GM12892 (cell line): Measurements from ENCODE around the gene FUS.

Experiments used
- DNase-seq: peaks from one replicate; pipeline ENCODE4 v3.0.0; 2011; ENCODE audit not compliant: insufficient read length
- FAIRE-seq: peaks from 2 replicates; lab custom pipeline; 2011; peaks lifted over from hg19 to GRCh38; lab: Jason Lieb, UNC
- POLR2A ChIP-seq: IDR thresholded peaks from 2 replicates; pipeline ENCODE4 v1.6.1; 2011; ENCODE audit warnings: low read depth, low read length, control low read depth
- POLR2AphosphoS5 ChIP-seq: IDR thresholded peaks from 2 replicates; pipeline ENCODE4 v1.6.1; 2011; ENCODE audit warnings: low read depth, low read length, control low read depth
- TAF1 ChIP-seq: IDR thresholded peaks from 2 replicates; pipeline ENCODE4 v1.6.1; 2011; ENCODE audit warnings: low read depth, mild to moderate bottlenecking, control low read depth, low read length, borderline replicate concordance

The FUS gene

GRCh38 chr16:31181102-31181830 is 1.3 kb downstream of the FUS start:
- TF ChIP-seq POLR2A (no peak), POLR2AphosphoS5 (no peak; the same call in none of the 2 replicates), TAF1 (no peak)
- FAIRE-seq, result no peak
- no peak for DNase-seq

GRCh38 chr16:31182391-31182790 is 2.5 kb downstream of the FUS start:
- FAIRE-seq, result no peak
- no peak for DNase-seq
- no peak for TF ChIP-seq TAF1
- TF ChIP-seq POLR2AphosphoS5, result no peak
- no peak for TF ChIP-seq POLR2A

- FAIRE-seq, result no peak
- TF ChIP-seq POLR2A (no peak; the same call in none of the 2 replicates), TAF1 (no peak), POLR2AphosphoS5 (no peak)
- DNase-seq, result no peak
Measured at GRCh38 chr16:31183432-31184428, 3.8 kb downstream of the FUS start.

- no peak for TF ChIP-seq TAF1
- no peak for TF ChIP-seq POLR2AphosphoS5
- no peak for TF ChIP-seq POLR2A
- no peak for DNase-seq
- FAIRE-seq, result no peak
Measured at GRCh38 chr16:31184888-31185287, 4.9 kb downstream of the FUS start.

- FAIRE-seq (no peak), DNase-seq (no peak)
- no peak for TF ChIP-seq POLR2A
- no peak for TF ChIP-seq POLR2AphosphoS5
- TF ChIP-seq TAF1, result no peak
Measured at GRCh38 chr16:31185339-31185738, 5.4 kb downstream of the FUS start.

GRCh38 chr16:31186176-31186575 is 6.2 kb downstream of the FUS start:
- DNase-seq (no peak), FAIRE-seq (no peak)
- no peak for TF ChIP-seq TAF1
- 0 out of 2 replicates have a peak, but pooled peaks have one; percentile 7 for TF ChIP-seq POLR2AphosphoS5

- DNase-seq, result no peak
- no peak for FAIRE-seq
- TF ChIP-seq TAF1 (no peak), POLR2A (peak; percentile 64; the same call in 1 of the 2 replicates), POLR2AphosphoS5 (peak; percentile 85)
Measured at GRCh38 chr16:31186930-31187807, 7.2 kb downstream of the FUS start.

- DNase-seq (no peak), FAIRE-seq (no peak)
- TF ChIP-seq POLR2AphosphoS5 (no peak), POLR2A (peak; percentile 60)
Measured at GRCh38 chr16:31187808-31188189, 7.9 kb downstream of the FUS start.

GRCh38 chr16:31188450-31189411 is 8.8 kb downstream of the FUS start:
- FAIRE-seq (no peak), DNase-seq (no peak)
- no peak; the same call in 1 of the 2 replicates for TF ChIP-seq POLR2A
- peak; percentile 59; the same call in 1 of the 2 replicates for TF ChIP-seq POLR2AphosphoS5

- DNase-seq (no peak), FAIRE-seq (no peak)
- no peak for TF ChIP-seq TAF1
- no peak for TF ChIP-seq POLR2AphosphoS5
- no peak for TF ChIP-seq POLR2A
Measured at GRCh38 chr16:31189412-31189778, 9.5 kb downstream of the FUS start.
